Frontal cortex (tissue), 4 donors: ENCODE measurements around the gene VPS9D1. TPM values are rescaled to one million over a fixed set of nuclear protein-coding genes. Genes with fewer than 3 reads are reported as not detected.
A peak's percentile ranks its signal among the peaks of the same experiment; 100 is the strongest.

Experiments used
- DNase-seq, 2 donors: peaks; one replicate each; pipeline ENCODE4 v3.0.0; 2012; ENCODE audit warnings: low spot score in 2 of 2
- FAIRE-seq: peaks from 2 replicates; lab custom pipeline; 2012; peaks lifted over from hg19 to GRCh38; lab: Jason Lieb, UNC
- total RNA-seq: library from RNA; depleted of rRNA; stranded (reverse); fragments of >200 nt; gene quantifications from one replicate; pipeline ENCODE4 v1.2.3, GENCODE V29; 2014
- donor health status: control.
- donor health status: control.
- donor health status: control.

VPS9D1 gene, protein sequence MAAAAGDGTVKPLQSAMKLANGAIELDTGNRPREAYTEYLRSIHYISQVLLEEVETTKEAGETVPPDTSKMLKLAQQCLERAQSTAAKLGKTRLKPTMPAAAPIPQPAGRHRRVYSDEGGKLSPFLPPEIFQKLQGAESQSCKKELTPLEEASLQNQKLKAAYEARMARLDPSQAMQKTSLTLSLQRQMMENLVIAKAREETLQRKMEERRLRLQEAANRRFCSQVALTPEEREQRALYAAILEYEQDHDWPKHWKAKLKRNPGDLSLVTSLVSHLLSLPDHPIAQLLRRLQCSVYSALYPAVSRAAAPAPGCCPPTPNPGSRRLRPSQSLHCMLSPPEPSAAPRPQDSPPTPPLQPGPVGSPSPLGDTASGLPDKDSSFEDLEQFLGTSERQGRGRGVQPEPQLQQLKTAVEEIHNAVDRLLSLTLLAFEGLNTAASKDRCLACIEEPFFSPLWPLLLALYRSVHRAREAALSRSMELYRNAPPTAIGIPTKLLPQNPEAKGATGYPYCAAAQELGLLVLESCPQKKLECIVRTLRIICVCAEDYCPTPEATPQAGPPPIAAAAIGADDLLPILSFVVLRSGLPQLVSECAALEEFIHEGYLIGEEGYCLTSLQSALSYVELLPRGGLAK
- total RNA-seq = 7.7 TPM

DNA sequence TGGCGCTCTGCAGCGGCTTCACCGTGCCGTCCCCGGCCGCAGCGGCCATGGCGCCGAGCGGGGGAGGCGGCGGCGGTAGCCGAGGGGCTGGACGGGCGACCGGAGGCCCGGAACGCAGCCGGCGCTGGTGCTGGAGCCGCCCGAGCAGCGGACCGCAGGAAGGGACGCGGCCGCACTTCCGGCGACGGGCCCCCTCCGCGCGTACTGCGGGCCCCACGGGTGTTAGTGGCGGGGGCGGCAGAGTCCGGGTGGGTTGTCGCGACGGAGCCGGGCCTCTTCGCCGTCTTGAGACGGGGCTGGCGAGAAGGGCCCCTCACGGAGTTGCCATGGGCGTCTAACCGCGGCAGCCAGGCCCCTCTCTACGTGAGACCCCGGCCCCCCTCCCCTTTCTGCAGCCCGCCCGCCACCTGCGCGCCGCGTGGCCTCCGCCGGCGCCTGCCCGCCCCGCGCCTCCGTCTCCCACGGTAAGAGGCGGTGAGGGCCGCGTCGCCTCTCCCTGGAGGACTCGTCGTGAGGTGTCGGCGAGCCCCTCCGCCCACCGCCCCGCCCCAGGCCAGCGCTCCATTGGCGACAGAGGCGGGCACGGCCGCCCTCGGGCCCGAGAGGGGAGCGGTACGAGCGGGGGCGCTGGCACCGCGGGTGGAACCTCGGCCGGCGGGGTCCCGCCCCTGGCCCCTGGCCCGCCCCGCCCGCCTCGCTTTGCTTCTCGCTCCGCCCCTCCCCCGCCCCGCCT, at the start of gene VPS9D1, which contains the start of gene ZNF276:
Gene VPS9D1, minus strand, starts transcription at position 86 of the 733 bp plus-strand sequence. Its CDS starts 37 bp downstream, at position 49.
Gene ZNF276, plus strand, starts transcription at position 725 of the 733 bp plus-strand sequence. CDS start 104 bp downstream, outside the sequence.
- FAIRE-seq (no peak), DNase-seq (peak; percentile 89 to 90)

DNA sequence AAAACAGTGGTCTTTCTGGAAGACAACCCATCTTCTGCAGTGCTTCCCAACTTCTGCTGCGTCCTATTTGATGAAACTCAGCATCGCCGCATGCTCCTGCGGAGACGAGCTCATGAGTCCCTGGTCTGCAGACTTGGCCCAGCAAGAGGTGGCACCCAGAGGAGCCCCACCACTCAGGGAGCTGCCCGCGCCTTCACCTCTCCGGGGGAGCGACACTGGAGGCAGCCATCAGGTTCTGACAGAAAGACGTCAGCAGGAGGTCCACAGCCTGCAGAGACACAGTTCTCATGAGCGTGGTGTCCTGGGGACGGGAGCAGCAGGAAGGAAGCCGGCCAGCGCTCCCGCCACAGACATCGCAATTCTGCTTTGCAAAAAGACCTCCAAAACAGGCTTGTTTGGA, 49.7 kb upstream of the VPS9D1 start:
- DNase-seq (no peak), FAIRE-seq (no peak)

DNA sequence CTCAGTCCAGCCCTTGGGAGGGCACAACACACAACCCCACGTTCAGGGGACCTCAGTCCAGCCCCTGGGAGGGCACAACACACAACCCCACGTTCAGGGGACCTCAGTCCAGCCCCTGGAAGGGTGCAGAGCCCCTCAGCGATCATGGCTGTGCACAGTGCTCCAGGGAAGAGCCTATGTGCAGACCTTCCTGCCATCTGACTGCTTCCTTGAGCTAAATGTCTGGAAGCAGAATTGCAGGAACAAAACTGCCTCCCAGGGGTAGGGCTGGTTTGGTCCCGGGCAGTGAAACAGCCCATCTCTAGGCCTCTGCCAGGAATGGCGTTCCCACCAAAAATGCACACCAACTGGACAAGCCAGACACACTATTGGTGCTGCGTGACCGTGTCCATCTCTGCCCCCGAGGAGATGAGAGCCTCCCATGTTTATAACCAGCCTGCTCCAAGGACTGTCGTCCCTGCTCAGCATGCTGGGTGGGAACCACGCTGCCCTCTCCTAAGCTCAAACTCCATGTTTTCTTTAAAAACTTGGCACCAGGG, 44.7 kb upstream of the VPS9D1 start:
- DNase-seq = no peak
- FAIRE-seq = no peak

DNA sequence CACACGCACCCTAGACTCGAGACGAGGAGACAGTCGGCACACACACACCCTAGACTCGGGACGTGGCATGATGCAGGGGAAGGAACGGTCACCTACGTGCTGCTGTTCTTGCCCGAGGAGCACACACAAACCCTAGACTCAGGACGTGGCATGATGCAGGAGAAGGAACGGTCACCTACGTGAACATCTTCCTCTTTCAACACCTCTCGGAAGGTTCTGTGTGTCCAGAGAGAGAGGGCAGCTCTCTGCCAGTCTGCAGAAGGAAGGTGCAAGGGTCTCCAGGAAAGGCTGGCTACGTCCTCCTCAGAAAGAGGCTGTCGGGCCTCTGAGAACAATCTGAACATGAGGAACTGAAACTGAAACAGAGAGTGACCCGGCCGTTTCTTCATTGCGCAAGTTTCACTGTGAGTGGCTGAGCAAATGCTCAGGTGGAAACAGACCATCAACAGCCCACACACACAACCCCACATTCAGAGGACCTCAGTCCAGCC, 44.1 kb upstream of the VPS9D1 start:
- FAIRE-seq (no peak), DNase-seq (no peak)

DNA sequence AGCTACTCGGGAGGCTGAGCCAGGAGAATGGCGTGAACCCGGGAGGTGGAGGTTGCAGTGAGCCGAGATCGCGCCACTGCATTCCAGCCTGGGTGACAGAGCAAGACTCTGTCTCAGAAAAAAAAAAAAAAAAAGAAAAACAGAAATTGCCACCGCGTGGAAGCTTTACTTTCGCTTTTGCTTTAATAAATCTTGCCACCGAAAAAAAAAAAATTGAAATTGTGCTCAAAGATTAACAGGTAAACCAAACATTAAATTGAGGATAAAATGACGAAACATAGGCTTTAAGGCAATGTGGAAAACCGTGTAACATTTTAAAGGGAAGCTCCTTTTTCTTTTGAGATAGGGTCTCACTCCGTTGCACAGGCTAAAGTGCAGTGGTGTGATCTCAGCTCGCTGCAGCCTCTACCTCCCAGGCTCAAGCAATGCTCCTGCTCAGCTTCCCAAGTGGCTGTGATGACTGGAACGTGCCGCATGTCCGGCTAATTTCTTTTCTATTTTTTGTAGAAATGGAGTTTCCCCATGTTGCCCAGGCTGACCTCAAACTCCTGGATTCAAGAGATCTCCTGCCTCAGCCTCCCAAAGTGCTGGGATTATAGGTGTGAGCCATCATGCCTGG, 40.7 kb upstream of the VPS9D1 start:
- FAIRE-seq = no peak

DNA sequence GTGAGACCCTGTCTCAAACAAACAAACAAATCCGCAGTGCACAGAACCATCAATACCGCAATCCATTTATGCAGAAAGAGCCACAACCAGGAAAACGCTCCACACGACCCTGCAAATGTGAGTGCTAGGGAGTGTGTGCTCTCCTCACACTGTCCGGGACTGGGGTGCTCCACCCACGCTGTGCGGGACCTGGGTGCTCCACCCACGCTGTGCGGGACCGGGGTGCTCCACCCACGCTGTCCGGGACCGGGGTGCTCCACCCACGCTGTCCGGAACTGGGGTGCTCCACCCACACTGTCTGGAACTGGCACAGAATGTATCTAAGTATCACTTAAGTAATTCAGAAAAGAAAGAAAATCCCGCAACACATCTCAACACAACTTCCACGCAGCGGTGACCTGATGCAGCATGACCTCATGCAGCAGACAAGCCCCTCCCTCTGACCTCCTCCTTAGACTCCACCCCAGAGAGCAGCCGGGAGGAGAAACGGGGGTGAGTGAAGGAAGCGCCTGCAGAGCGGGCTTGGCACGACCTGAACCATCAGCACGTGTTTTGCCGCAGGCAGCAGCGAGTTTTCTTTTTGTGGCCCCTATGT, 39.1 kb upstream of the VPS9D1 start:
- no peak for FAIRE-seq
- no peak for DNase-seq

More for the DNA sequence above, 40.7 kb upstream of the VPS9D1 start:
- no peak for DNase-seq

DNA sequence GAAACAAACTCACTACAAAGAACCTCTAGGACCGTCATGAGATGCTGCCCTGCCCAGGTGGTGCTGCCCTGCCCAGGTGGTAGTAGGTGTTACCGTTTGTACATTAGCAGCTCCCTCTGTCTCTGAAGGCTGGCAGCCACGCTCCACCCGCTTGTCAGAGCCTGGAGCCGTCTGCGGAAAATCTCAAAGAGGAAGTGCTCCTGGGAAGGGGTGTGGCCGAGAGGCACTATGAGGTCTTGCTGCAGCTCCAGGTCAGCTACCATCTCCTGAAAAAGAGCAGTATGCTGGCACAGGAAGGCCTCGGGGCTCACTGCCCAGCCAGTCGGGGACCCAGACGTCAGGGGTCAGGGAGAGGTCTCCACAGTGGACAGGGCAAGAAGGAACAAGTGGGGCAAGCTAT, 28.9 kb upstream of the VPS9D1 start:
- FAIRE-seq = no peak
- no peak for DNase-seq

DNA sequence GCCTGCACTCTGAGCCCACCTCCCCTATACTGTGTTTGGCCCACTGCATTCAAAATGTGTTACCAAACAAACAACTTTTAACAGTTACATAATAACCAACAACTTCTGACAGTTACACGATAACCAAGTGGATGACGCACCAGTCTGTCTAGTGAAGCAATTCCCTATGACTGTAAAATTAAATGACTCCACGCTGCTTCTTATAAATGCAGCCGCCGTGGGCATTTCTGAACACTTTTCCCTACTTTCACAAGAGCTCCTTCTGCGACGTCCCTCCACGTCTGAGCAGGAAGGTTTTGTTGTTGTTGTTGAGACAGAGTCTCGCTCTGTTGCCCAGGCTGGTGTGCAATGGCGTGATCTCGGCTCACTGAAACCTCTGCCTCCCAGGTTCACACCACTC, 28.2 kb upstream of the VPS9D1 start:
- DNase-seq = no peak
- no peak for FAIRE-seq

DNA sequence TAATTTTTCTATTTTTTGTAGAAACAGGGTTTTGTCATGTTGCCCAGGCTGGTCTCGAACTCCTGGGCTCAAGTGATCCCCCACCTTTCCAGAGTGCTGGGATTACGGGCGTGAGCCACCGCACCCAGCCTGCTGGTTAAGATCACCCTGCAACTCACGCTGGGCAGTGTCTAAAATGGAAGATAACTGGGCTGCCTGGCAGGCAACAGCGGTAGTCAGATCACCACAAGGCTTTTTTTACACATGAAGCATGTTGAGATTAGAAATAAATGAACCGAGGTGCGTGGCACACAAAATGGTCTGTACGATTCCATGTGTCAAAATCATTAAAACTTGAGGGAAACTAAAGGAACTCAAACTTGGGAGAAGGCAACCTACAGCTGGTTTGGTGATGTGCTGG, 27.4 kb upstream of the VPS9D1 start:
- FAIRE-seq = no peak
- no peak for DNase-seq

DNA sequence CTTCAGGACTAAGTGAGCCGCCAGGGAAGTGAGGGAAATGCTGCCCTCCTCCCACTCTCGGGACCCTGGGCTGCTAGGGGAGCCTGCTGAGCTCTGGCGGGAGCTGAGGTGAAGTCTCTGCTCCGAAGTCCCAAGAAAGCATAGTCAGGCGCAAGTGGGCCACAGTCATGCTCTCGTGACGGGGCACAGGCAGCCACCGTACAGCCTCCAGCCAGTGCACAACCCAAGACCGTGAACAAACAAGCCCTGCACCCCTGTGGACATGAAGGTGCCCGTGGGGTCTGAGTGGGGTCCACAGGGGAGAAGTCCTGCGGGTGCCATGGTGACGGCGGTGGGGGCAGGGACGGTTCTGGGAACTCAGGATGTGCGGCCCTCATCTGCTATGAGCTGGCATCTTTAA, 25.3 kb upstream of the VPS9D1 start:
- no peak for FAIRE-seq

DNA sequence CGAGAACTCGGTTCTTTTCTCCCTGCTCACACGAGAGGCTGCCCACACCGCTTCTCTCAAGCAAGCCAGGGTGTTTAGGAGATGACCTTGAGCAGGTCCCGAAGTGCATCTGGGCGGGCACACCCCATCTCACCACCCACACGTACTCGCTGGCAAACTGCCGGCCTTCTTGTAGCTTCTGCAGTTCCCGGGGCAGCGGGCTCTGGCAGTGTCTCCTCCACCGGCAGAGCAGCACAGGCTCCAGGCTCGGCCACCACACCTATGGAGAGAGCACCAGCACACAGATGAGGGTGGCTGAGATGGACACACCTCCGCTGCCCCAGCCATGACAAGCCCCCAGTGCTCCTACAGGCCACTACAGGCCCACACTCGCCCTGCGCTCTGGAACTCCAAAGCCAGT, 24.1 kb upstream of the VPS9D1 start:
- no peak for DNase-seq
- FAIRE-seq = no peak

More for the DNA sequence above, 25.3 kb upstream of the VPS9D1 start:
- no peak for DNase-seq

DNA sequence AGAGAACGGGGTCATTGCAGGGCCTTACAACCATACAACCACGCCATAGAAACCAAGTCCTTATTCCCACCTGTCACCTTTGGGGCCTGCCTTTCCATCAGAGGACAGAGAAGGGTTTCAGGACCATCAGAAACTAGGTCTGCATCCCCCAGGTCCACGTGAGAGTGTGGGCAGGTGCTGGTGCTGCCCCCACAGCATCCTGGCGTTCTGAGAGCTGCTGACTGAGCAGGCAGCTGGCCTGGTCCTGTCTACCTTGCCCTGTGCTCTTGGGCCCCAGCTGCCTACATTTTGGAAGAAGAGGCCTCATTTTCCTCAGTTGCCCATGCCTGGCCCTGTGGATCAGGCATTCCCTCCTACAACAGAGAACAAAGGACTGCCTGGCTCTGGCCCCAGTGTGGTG, 22.2 kb upstream of the VPS9D1 start:
- FAIRE-seq = no peak

DNA sequence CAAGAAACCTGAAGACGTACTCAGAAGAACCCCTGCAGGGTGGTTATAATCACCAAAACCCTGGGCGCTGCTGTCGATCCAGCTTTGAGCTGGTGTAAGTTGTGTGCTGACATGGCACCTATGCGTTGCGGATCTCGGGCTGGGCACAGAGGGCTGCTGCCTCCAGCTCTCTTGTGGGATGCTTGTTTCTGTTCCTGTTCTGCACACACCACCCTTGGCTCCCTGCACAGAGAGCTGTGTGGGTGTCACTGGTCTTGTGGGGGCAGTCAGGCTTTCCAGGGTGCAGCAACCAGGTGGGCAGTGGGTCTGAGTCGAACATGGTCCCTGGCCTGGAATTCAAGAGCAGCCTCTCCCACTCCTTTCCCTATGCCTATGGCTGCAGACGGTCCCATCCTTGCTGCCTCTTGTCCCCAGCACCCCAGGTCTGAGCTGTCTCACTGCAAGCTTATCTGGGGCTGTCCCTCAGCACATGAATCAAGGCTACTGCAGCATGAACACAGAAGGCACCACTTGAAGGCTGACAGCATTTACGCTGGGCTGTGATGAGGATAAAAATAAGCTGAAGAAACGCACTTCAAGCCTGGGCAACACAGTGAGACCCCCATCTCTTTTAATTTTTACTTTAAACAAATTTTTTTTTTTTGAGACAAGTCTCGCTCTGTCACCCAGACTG, 20.8 kb upstream of the VPS9D1 start:
- DNase-seq = no peak
- no peak for FAIRE-seq

More for the DNA sequence above, 22.2 kb upstream of the VPS9D1 start:
- DNase-seq = no peak

DNA sequence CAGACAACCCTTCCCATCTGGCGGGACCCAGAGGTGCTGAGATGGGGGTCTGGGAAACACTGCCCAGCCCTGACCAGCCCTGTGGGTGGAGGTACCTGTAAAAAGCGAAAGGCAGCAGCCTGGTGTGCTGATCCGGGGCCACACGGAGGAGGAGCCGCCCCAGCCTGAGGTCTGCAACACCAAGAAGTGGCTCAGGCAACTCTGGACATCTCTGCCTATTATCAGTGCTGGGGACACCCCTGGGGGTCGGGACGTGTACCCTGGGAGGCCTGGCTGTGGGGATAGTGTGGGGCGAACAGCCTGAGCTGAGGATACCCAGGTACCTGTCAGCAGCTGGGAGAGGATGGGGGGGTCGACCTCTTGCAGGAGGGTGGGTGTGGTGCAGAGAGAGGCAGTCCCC, 18.7 kb upstream of the VPS9D1 start:
- DNase-seq = no peak
- FAIRE-seq = no peak

DNA sequence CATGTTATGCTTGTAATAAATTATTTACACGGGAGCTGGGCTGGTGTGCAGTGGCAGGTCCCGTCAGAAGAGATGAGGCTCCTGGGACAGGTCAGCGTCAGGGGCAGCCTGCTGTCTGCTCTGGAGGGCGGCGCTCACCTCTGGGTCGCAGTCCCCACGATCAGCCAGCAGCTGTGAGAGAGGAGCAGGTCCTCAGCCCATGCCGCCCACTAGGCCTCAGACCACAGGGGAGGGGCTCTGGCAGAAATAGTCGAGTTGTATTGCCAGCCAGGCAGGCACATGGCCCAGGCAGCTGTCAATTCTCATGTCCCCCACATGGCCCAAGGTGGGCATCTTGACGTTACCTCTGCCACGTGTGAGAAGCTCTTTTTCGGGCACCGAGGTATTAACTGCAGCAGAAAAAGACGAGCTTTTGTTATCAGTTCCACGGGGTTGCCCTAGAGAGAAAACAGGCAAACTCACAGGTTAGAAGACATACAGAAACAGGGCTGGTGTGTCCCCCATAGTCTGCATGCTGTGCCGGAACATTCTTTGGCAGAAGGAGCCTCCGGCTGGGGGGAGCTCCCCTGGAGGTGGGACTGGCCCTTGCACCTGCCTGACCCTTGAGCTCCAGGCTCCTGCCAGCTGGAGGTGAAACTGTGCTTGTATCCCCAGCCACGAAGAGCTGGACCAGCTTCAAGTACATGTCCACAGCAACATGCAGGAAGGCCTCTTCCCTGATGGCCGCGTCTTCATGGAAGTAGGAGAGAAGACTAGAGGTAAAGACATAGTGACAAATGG, 18.0 kb upstream of the VPS9D1 start:
- DNase-seq (no peak), FAIRE-seq (no peak)

DNA sequence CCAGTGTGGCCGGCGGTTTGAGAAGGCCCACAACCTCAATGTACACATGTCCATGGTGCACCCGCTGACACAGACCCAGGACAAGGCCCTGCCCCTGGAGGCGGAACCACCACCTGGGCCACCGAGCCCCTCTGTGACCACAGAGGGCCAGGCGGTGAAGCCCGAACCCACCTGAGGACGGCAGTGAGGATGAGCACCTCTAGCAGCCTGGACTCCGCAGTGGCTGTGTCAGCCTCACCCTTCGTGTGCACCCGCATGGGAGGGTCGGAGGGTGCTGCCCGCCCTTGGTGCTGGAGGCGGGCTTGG, 17.3 kb upstream of the VPS9D1 start:
- FAIRE-seq = no peak
- no peak for DNase-seq

DNA sequence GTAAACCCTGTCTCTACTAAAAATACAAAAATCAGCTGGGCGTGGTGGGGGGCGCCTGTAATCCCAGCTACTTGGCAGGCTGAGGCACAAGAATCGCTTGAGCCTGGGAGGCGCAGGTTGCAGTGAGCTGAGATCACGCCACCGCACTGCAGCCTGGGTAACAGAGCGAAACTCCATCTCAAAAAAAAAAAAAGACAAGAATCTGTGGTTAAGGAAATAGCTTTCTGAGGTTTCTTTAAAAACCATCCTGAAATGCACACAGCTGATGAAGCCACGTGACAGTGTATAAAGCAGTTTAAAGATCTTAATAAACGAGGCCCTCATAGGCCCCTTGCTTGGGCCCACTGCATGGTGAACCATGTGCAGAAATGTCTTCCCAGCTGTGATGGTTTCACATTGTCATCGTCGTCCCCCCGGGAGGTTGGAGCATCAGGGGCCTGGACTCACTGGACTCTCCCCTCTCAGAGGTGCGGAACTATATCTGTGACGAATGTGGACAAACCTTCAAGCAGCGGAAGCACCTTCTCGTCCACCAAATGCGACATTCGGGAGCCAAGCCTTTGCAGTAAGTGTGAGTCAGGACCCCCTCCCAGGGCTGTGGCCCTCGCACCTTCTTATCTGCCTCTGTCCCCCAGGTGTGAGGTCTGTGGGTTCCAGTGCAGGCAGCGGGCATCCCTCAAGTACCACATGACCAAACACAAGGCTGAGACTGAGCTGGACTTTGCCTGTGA, 16.8 kb upstream of the VPS9D1 start:
- no peak for DNase-seq
- no peak for FAIRE-seq

DNA sequence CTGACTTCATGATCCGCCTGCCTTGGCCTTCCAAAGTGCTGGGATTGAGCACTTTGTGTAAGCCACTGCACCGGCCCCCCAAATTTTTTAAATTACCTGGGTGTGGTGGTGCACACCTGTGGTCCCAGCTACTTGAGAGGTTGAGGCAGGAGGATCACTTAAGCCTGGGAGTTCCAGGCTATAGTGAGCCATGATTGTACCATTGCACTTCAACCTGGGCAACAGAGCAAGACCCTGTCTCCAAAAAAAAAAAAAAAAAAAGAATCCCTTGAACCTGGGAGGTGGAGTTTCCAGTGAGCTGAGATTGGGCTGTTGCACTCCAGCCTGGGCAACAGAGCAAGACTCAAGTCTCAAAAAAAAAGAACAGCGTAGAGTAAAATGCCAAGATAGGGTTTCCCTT, 15.9 kb upstream of the VPS9D1 start:
- no peak for FAIRE-seq
- DNase-seq = no peak
